Occipital lobe (tissue), 2 donors: ENCODE results near the gene UMAD1. TPM values are rescaled to one million over a fixed set of nuclear protein-coding genes. Genes with fewer than 3 reads are reported as not detected.

Experiments
- DNase-seq: peaks from one replicate; lab custom pipeline; 2025; lab: John Stamatoyannopoulos, UW
- total RNA-seq: library from RNA; depleted of rRNA; stranded (reverse); fragments of >200 nt; gene quantifications from one replicate; pipeline ENCODE4 v1.2.3, GENCODE V29; 2014

Gene UMAD1
- total RNA-seq, 1 donor from 2014 or later: 10.9 TPM

DNA sequence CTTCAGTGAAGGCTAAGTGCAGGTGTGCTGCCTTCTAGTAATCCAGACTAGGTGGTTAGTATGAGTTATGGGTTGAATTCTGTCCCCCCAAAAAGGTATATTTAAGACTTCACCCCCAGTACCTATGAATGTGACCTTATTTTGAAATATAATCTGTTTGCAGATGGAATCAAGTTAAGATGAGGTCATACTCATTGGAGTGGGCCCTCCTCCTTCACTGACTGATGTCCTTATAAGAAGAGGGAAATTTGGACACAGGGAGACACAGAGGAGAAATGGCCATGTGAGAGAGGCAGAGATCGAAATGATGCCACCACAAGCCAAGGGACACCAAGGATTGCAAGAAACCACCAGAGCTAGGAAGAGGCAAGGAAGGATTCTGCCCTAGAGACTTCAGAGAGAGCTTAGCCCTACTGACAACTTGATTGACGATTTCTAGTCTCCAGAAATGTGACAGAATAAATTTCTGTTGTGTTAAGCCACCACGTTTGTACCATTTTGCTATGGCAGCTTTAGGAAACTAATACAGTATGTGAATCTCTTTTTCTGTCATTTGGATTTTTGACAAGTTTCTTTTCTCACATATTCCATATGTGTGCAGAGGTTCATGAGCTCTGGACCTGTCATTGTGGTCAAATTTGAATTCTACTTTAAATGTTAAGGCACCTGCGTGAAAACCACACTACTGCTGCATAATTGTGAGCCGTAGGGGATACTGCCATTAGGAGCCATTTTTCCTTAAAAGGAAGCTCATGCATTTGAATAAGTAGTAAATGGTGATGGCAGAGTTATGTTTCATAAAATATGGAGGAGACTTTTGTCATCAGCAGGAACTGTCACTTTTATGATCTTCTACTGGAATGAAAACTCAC, 80.4 kb downstream of the UMAD1 start:
- DNase-seq: no peak

- no peak for DNase-seq
Observed at GRCh38 chr7:7731732-7732131, 91.2 kb downstream of the UMAD1 start.

GRCh38 chr7:7732621-7733281, 92.2 kb downstream of the UMAD1 start:
- no peak for DNase-seq

DNA sequence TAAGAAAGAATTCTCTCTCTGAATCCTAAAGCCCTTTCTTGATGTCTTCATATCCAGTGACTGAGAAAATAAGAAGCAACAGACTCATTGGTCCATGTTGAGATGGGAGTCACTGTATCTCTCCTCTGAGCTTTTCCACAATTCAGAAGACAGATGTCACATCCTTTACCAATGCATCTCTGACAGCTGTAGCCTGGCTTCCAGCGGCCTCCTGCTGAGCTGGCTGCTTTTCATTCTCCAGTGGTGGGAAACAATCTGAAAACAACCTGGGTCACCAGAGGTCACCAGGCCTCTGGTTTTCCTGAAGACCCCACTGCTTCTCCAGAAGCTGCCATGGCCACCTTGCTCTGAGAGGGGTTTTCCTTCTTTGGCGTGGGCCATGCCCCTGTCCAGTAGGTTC, 96.1 kb downstream of the UMAD1 start:
- no peak for DNase-seq

DNA sequence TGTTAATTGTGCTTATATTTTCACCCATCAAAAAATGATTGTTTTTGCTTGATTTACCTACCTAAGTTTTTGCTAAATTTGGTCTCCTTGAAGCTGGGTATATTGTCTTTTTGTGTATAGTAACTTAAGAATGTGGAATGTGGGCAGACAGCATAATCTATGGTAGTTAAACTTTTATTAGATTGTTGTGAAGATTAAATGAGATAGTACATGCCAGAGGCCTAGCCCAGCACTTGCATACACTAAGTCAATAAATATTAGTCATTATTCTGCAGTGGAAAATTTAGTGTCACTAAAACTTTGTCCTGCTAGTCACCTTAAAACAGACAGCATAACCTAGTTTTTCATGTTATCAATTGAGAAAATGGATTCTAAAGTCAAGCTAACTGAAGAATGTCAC, 97.1 kb downstream of the UMAD1 start:
- no peak for DNase-seq

GRCh38 chr7:7738177-7738576, 97.6 kb downstream of the UMAD1 start:
- no peak for DNase-seq

- DNase-seq: no peak
Observed at GRCh38 chr7:7738622-7739021, 98.1 kb downstream of the UMAD1 start.

GRCh38 chr7:7739204-7740036, 98.9 kb downstream of the UMAD1 start:
- no peak for DNase-seq

DNA sequence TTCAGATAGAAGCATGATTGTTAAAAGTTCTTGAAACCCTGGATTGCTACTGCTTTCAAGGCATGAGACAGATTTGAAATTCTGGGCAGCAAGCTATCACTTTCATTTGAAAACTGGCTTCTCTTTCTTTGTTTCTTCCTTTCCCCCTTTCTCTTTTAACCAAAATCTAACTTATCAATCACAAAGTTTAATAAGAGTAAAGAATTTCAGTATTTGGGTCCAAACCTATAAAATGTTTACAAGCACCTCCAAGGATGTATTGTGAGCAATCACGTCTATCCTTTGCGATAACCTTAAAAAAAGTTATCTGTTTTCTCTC, 99.4 kb downstream of the UMAD1 start:
- no peak for DNase-seq

GRCh38 chr7:7742223-7742622, 101.7 kb downstream of the UMAD1 start:
- no peak for DNase-seq

DNA sequence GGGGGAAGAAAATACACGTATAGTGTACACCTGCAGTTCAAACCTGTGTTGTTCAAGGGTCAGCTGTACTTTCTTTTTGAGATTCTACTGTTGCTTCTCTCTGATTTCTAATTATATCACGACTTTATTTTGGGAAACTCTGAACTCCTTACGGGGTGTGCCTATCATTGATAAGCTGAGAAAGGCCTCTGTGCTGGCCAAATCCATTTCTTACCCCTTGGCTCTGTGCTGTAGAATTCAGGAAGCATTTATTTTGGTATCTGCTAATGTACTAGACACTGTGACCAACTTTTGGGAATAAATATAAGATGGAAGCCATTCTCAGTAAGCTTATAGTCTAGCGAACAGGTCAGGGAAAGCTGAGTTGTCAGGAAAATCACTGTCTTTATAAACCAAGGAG, 104.7 kb downstream of the UMAD1 start:
- DNase-seq: no peak

GRCh38 chr7:7745966-7746365, 105.4 kb downstream of the UMAD1 start:
- DNase-seq: no peak

DNA sequence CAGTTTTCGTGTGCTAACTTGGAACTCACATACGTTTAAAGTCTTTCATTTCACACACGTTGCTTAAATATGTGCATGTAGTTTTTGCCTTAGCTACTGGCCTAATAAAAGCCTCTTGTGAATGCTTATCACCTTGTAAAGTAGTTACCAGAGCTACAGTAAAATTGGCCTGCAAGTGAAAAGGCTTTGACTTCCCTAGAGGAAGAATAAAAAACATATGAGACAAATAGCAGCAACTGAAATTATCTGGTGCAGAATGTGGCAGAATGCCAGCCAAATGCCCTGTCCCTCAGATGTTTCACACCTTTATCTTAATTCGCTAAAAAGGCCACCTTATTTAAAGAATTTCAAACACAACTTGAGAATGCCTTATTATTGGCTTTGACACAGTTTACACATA, 105.9 kb downstream of the UMAD1 start:
- DNase-seq: no peak

DNA sequence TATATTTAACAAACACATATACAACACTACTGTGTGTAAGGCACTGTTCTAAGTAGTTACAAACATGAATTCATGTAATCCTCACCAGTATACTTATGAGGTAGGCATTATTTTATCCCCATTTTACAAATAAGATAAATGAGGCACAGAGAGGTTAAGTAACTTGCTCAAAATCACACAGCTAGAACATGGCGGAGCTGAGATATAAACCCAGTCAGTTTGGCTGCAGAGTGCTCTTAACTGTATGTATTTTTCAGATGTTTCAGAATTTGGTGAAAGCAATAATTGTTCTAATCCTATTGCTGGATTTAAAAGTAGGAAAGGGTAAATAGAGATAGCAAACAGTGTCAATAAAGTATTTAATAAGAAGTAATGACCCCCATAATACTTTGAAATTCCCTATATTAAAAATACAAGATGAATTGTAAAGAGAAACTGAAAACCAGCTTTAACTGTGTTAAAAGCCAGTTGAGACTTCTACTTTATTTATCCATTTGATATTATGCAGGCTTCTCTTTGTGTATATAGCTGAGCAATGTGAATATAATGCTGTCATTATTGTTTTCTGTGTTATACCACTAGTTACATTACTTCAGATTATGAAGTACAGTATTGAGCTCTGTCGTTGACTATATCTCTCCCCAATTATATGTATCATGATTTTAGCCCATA, 110.2 kb downstream of the UMAD1 start:
- no peak for DNase-seq

GRCh38 chr7:7751243-7752092, 110.9 kb downstream of the UMAD1 start:
- DNase-seq: no peak

DNA sequence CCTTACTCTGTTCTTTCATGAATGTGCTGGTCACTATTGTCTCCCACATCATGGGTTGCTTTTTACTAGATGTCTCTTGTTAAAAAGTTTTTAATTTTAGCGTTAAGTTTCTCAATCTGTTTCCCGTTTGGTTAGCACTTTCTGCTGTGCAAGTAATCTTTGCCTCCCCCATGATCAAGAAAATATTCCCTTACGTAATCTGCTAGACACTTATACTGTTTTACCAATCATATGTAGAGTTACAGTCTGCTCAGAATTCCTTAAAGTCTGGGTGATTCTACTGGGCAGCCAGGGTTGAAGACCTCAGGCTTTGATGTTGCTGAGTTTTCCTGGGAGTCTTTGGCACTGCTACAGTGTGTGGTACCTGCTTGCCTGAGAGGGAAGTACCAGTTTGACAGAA, 116.0 kb downstream of the UMAD1 start:
- no peak for DNase-seq

GRCh38 chr7:7757576-7757975, 117.0 kb downstream of the UMAD1 start:
- no peak for DNase-seq

DNA sequence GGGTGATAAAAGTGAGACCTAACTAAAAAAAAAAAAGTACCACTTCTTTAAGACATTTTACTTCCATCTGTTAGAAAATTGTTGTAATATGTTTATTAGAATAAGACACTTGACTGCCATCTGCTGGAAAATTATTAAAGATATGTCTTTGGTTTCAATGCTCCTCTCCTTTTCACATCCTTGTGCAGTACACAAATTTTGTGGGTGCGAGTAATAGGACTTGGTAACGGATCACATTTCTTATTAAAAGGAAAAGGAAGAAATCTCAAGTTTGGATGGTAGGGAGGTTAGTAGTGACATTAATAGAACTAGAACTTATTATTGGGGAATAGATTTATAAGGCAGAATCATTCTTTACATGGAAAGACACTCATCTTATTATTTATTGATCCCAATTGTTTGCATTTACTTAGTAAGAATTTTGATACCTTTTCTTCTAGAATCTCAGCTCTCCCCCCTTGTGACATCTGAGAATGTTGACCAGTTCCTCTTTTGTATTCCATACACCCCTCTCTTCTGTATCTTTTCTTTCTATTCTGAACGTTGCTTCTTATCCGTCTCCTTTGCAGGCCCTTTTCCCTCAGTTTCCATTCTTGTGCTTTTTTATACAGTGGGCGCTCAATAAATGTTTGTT, 120.9 kb downstream of the UMAD1 start:
- DNase-seq: no peak

- DNase-seq: no peak
Observed at GRCh38 chr7:7761974-7762779, 121.6 kb downstream of the UMAD1 start.
